Fibroblast of skin of right quadriceps (primary cell): Measurements from ENCODE around the gene ARF1.

ENCODE experiments used
- DNase-seq: peaks from one replicate; pipeline ENCODE4 v3.0.0-alpha.2; 2013

ARF1 gene

DNA sequence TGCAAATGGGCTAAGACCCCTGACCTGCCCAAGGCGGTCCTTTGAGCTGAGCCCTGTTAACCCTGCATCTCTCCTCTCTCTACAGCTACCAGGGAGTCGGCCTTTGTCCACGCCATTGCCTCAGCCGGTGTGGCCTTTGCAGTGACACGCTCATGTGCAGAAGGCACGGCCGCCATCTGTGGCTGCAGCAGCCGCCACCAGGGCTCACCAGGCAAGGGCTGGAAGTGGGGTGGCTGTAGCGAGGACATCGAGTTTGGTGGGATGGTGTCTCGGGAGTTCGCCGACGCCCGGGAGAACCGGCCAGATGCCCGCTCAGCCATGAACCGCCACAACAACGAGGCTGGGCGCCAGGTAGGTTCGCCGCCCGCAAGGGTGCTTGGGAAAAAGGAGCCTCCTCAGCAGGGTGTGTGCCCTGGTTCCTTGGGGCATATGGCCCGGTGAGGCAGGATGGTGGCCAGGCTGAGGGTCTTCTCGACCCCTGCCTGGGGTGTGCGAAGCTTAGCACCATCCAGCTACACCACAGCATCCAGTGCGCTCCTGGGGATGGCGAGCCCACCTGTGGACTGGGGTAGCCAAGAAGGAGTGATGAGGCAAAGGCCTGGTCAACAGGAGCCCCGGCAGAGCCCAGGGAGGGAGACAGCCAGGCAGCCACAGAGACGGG is 31.8 kb upstream of the ARF1 start:
- DNase-seq, result no peak

DNA sequence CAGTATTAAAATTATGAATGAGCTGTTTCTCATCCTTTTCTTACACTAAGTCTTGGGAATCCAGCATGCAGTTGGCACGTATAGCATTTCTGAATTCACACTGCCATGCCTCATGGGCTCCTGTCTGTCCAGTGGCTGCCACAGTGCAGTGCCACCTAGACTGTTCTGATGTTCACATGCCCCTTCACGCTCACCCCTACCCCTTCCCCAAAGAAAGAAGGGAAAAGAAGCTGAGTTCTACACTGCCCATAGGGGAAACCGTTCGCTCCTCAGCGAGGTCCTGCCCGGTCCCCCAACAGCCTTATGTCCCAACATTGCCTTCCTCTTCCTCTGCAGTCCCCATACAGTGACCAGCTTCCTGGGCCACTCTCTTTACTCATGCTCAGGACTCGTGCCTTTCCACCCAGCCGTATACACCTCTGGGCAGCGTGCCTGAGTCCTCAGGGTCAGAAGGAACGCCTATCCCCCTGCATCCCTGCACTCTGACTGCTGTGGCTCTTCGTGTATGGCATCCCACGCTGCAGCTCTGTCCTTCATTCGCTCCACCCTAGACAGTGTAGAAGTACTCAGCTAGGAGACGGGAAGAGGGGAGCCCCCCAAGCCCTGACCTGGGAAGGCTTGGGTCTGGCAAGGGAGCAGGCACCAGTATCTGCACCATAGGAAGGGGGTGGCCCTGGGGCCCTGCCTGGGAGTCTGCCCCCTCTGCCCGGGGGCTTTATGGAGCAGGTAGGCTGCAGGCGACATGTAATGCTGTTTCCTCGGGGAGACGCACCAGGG is 24.1 kb upstream of the ARF1 start:
- DNase-seq, result no peak

DNA sequence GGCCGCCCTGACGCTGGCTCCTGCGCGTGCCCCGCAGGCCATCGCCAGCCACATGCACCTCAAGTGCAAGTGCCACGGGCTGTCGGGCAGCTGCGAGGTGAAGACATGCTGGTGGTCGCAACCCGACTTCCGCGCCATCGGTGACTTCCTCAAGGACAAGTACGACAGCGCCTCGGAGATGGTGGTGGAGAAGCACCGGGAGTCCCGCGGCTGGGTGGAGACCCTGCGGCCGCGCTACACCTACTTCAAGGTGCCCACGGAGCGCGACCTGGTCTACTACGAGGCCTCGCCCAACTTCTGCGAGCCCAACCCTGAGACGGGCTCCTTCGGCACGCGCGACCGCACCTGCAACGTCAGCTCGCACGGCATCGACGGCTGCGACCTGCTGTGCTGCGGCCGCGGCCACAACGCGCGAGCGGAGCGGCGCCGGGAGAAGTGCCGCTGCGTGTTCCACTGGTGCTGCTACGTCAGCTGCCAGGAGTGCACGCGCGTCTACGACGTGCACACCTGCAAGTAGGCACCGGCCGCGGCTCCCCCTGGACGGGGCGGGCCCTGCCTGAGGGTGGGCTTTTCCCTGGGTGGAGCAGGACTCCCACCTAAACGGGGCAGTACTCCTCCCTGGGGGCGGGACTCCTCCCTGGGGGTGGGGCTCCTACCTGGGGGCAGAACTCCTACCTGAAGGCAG is 23.4 kb upstream of the ARF1 start:
- DNase-seq, result no peak

DNA sequence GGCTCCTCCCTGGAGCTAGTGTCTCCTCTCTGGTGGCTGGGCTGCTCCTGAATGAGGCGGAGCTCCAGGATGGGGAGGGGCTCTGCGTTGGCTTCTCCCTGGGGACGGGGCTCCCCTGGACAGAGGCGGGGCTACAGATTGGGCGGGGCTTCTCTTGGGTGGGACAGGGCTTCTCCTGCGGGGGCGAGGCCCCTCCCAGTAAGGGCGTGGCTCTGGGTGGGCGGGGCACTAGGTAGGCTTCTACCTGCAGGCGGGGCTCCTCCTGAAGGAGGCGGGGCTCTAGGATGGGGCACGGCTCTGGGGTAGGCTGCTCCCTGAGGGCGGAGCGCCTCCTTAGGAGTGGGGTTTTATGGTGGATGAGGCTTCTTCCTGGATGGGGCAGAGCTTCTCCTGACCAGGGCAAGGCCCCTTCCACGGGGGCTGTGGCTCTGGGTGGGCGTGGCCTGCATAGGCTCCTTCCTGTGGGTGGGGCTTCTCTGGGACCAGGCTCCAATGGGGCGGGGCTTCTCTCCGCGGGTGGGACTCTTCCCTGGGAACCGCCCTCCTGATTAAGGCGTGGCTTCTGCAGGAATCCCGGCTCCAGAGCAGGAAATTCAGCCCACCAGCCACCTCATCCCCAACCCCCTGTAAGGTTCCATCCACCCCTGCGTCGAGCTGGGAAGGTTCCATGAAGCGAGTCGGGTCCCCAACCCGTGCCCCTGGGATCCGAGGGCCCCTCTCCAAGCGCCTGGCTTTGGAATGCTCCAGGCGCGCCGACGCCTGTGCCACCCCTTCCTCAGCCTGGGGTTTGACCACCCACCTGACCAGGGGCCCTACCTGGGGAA is 22.7 kb upstream of the ARF1 start:
- peak; percentile 45 for DNase-seq

DNA sequence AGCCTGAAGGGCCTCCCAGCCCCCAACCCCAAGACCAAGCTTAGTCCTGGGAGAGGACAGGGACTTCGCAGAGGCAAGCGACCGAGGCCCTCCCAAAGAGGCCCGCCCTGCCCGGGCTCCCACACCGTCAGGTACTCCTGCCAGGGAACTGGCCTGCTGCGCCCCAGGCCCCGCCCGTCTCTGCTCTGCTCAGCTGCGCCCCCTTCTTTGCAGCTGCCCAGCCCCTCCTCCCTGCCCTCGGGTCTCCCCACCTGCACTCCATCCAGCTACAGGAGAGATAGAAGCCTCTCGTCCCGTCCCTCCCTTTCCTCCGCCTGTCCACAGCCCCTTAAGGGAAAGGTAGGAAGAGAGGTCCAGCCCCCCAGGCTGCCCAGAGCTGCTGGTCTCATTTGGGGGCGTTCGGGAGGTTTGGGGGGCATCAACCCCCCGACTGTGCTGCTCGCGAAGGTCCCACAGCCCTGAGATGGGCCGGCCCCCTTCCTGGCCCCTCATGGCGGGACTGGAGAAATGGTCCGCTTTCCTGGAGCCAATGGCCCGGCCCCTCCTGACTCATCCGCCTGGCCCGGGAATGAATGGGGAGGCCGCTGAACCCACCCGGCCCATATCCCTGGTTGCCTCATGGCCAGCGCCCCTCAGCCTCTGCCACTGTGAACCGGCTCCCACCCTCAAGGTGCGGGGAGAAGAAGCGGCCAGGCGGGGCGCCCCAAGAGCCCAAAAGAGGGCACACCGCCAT is 21.9 kb upstream of the ARF1 start:
- no peak for DNase-seq

DNA sequence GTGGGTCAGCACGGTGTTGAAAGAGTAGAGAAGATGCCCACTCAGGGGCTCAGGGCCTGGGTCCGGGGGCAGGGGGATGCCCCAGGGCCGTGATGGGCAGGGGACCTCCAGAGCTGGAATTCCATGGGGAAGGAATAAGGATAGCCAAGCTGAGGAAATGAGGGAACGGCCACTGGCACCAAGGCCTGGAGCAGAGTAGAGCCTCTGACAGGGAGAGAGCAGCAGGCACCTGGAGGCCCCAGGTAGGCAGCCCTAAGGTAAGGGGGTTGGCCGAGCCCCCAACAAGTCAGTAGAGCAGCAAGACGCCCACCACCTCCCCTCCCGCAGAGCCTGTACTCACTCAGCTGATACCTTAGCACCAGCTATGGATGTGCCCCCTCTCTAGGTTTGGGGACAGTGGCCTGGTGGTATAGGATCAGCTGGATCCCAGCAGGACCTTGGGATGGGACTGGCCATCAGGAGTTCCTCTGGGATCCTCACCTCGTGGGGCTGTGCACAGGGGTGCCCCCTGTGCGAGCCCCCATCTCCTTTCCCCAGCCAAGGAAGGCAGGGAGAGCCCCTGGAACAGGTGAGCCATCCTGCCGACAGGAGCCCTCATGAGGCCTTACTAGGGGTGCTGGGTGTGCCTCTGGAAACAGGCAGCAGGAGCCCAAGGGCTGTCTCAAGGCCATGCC is 21.0 kb upstream of the ARF1 start:
- DNase-seq, result no peak

DNA sequence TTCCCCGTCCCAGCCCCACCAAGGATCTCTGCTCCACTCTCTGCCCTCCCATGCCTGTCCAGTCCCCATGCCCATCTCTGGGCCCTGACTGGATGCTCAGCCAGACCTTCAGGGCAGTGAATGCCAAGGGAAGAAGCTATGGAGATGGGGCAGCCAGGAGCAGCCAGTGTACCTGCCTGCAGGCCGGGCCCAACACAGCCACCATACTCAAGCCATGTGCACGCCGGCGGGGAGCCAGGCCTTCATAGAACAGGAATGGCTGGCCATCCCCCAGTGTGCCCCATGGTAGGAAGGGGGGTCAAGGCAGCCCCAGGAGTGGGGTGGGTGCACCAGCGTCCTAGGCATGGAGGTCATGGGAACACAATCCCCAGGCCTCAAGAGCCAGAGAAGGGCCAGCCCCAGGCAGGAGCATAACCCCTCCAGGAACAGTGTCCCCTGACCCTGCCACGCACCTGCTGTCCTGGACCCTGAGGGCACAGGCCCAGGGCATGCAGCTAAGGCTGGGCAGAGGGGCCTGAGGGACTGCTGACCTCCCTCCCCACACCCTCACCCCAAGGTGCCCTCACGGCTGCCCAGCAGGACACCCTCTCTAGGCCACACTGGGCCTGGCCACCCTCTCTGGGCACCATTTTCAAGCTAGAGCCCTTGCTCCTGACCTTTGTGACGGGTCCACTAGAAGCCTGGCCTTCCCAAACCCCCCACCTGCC is 20.3 kb upstream of the ARF1 start:
- DNase-seq, result no peak

DNA sequence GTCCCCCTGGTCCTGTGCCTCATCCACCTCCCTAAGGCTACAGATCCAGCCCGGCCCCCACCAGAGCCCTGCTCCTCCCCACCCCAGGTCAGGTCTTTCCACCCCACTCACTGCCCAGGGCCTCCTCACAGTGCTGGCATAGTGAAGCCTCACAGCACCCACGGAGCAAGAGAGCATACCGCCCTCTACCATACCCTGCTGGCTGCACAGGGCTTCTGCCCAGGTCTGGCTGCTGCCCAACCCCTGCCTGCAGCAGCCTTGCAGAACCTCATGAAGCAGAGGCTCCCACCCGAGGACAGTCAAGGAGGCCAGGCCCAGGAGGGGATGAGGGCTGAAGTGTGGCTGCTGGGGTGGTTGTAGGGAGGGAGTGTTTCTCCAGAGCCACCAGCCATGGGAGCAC is 19.7 kb upstream of the ARF1 start:
- DNase-seq, result no peak

DNA sequence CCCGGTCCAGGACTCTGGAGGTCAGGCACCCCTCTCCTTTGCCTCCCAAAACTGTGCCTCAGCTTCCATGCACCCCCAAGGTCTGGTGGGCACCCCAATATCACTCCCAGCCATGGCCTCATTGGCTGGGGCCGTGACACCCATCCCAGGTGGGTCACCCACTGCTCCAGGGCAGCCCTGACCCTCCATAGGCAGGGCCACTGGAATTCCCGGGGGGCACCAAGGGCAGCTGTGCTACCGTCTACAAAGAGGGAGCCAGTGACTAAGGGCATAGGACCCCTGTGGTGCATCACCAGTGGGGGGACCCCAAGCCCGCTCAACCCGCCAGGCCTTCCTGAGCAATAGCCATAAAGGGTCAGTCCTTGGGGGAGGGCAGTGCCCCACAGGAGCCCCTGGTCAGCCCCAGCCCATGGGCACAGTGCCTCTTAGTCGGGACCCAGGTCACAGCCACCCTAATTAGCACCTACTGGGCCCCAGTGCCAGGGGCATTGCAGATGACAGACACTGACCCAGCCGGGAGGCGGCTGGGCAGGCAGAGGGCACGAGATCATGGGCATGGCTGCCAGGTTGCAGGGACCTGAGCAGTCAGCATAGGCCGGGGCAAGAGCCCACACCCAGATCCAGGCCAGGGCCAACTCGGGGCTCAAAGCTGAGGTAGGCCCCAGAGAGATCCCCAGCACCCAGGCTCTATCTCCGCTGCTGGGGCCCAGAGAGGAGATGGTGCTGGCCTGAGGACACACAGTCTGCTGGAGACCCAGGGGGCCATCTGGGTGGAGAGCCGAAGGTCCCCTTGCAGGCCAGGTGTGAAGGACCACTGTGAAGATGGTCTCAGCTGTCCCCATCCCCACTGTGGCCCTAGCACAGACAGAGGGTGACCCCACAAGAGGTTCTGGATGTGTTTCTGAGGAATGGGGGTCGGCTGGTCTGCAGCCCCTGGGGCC is 19.0 kb upstream of the ARF1 start:
- no peak for DNase-seq

DNA sequence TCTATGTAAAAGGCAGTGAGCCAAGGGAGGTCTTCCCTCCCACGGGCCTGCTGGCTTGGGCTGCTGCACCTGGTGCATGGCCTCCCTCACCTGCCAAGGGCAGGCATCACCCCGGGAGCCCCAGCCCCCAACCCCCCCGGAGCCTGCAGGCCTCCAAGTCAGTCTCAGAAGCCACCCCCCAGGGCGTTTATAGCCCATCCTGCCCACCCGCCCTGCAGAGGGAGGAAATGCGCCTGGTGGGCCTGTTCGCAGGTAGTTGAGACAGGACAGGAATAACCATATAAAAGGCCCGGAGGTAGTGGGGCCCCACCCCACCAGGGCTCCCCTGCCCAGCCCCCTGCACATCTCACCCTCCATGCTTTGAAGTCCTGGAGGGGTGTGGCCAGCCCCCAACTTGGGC is 18.2 kb upstream of the ARF1 start:
- DNase-seq, result no peak

DNA sequence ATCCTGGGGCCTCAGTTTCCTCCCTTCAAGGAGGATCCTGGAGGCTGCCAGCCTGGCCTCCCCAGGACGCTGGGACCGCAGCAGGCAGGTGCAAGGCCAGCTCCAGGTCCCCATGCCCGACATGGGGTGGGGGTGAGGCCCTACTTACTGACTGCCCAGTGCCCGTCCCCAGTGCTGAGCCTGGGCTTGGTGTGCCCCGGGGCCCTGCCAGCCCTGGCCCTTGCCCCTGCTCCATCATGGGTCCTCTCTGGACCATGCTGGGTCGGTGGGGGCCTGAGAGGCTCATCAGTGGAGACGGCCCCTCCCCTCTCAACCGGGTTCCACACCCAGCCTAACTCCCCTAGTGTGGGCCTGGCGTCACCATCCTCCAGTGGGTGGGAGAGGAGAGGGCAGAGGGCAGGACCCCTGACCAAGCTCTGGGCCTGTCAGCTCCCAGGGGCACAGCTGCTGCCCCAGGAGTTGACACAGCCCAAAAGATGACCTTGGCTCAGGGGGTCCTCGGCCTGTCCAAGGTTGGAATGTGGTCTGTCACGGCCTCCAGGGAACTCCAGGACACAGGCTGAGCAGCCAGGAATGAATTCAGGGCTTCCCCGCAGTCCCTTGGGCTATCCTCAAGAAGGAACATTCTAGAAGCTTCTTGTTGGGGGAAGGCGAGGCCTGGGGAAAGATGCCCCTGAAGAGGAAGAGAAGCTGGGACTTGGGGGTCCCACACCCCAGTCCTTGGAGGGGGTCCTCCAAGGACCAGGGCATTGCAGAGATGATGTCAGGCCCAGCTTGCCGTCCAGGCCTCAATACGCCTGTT is 17.6 kb upstream of the ARF1 start:
- DNase-seq, result no peak

DNA sequence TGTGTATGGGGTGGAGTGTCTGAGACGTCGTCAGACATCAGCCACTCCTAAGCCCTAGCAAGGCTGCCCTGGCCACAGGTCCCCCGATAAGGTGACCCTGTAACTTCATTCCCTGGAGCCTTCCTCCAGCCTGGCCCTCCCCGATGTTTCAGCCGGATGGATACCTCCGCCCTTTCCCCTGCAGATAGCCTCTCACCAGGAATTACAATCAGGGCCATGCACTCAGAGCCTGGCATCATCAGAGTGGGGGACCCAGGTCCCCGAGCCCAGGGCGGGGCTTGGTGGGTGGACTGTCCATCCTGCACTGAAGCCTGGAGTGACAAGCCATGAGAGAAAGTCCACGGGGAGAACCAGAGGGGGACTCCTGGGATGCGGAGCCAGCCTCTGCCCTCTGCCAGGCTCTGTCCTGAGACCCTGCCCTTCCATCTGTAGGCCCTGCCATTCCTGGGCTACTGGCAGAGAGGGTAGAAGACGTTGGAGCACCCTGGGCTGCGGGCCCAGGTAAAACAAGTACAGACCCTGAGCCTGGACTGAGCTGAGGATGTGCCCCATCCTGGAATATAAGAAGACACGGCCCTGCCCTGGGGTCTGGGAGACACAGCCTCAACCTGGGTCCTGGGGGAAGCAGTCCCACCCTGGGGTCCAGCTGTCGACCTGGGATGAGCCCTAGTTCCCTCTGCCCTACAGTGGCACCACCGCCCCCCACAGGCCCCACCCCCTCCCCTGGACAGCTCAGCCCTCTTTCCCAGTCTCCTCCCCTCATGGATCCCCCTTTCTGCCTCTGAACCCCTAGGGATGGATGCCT is 16.8 kb upstream of the ARF1 start:
- DNase-seq, result no peak

DNA sequence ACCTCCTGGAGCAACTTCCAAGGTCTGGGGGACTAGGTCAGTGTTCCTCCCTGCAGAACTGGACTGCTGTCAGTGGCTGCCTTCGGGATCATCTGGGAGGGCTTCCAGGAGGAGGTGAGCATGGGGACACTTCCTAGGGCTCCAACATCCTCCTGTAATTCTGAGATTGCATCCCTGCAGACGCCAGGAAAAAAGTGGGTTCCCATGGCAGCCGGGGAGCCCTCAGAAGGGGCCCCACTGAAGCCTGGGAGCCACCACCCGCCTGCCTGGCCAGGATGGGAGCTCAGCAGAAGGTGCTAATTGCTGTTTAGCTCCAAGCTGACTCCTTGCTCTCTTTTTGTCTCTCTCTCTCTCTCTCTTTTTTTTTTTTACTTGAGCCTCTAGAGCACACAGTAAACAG is 16.1 kb upstream of the ARF1 start:
- no peak for DNase-seq

DNA sequence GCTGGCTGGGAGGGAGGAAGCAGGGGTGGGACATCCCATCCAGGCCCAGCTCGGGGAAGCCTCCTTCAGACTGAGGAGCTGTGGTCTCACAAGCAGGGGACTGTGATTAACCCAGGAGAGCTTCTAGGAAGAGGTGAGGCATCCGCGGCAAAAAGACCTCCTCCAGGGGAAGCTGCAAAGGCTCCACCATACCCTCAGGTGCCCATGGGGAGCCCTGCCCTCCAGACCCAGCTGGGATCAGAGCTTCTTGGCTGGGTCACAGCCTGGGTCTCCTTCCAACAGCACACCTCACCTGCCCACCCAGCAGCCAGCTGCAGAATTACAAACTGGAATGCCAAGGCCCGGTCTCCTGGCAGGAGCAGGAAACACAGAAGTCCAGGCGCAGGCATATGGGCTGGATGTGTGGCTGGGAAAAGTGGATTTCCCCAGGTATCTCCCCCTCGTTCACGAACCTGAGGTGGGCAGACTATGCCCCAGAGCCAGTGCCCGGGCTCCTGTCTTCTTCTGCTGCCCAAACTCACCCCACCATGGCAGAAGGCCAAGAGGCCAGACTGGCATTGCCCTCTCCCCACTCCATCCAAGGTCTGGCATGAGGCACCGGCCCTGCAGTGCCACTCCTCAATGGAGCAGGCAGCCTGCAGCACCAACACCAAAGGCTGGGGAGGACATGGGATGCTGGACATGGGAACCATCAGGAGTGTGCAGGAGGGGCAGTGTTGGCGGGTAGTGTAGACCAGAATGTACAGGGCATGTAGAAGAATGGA is 15.4 kb upstream of the ARF1 start:
- DNase-seq, result no peak

DNA sequence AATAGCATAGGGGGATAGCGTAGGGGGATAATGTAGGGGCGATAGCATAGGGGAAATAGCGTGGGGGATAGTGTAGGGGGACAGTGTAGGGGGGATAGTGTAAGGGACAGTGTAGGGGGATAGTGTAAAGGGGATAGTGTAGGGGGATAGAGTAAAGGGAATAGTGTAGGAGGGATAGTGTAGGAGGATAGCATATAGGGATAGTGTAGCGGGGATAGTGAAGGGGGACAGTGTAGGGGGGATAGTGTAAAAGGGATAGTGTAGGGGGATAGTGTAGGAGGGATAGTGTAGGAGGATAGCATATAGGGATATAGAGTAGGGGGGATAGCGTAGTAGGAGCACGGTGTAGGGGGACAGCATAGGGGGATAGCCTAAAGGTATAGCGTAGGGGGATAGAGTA is 14.1 kb upstream of the ARF1 start:
- no peak for DNase-seq

DNA sequence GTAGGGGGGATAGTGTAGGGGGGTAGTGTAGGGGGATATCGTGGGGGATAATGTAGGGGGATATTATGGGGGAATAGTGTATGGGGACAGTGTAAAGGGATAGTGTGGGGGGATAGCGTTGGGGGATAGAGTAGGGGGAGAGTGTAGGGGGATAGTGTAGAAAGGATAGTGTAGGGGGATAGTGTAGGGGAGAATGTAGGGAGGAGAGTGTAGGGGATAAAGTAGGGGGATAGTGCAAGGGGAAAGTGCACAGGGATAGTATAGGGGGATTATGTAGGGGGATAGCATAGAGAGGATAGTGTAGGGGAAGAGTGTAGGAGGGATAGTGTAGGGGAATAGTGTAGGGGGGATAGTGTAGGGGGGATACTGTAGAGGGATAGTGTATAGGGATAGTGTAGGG is 12.3 kb upstream of the ARF1 start:
- DNase-seq, result no peak

DNA sequence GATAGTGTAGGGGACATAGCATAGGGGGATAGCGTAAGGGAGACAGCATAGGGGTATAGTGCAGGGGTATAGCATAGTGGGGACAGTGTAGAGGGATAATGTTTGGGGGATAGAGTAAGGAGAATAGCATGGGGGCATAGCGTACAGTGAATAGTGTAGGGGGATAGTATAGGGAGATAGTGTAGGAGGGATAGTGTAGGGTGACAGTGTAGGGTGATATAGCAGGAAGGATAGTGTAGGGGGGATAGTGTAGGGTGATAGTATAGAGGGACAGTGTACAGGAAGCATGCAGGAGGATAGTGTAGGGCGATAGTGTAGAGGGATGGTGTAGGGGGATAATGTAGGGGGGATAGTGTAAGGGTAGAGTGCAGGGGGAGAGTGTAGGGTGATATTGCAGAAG is 11.7 kb upstream of the ARF1 start:
- DNase-seq, result no peak
